GM18507 (cell line): ENCODE results near the gene ADORA1.

Source experiments
- DNase-seq: peaks from one replicate; pipeline ENCODE4 v3.0.0; 2011; ENCODE audit warnings: low read depth; ENCODE audit not compliant: insufficient read length; ENCODE audit errors: extremely low spot score
- FAIRE-seq: peaks from 2 replicates; lab custom pipeline; 2011; peaks lifted over from hg19 to GRCh38; lab: Jason Lieb, UNC

ADORA1 gene

DNA sequence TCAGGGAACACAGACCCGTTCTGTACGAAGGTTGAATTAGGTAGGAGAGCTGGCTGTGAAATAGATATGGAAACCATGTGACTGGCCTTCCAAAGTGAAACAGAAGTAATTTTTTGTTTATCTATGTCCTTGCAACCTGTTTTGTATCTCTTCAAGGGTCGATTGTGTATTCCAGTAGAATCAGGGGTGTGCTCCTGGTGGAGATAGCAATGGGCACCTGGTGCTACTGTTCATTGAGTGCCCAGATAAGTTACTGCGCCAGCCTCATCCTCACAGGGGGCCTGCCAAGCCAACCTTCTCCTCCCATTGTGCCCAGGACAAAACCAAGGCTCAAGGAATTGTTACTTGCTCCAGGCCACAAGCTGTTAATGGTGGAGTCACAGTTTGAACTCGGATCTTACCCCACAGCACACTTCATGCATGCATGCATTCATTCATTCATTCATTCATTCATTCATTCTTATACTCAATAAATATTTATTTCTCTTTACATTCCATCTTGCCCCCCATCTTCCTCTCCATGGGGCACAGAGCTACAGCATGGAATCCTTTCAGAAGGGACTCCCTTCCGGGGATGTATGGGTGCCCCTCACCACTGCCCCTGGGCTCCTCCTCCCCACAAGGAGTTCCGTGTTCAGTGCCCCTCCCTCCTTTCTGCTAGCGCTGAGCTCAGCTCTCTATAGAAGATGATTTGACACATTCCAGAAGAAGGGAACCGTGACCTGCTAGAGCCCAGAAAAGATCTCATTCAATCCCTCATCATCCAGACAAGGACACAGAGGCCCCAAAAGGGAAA is 24.0 kb downstream of the ADORA1 start:
- FAIRE-seq (no peak), DNase-seq (no peak)

DNA sequence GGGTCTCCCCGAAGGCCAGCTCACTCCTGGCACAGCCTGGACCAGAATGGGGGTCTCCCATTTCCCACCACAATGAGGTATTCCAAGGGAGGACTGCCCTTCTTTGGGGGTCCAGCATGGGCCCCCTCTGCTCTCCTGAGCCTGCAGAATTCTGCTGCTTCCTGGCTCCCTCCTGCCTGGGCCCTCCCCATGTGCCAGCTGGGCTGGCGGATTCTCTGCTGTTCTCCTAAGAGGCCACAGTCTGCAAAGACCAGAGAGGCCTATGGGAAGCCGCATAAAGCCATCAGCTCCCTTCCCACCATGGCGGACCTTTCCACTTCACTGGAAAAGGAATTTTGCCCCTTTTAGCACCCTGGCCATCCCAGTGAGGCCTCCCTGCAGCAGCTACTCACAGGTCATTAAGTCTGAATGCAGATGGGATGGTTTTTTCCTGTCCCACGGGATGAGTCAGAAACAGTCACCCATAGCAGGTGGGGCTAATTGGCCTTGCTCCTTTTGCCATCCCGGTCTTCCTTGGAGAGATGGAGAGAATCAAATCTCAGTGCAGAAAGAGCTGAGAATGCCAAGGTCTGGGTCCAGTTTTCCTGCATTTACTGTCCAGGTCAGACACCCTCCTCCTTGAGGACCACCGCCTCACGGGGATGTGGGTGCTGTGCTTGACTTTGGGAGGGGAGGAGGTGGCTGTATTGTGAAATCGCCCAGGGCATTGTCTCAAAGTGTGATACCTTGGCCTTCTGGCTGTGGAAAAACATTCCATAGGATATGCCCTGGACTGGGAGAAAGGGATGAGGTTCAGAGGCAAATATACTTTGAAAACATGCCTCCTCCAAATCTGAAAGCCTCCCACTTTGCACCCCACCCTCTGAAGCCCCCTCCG is 24.9 kb downstream of the ADORA1 start:
- DNase-seq (no peak), FAIRE-seq (no peak)

DNA sequence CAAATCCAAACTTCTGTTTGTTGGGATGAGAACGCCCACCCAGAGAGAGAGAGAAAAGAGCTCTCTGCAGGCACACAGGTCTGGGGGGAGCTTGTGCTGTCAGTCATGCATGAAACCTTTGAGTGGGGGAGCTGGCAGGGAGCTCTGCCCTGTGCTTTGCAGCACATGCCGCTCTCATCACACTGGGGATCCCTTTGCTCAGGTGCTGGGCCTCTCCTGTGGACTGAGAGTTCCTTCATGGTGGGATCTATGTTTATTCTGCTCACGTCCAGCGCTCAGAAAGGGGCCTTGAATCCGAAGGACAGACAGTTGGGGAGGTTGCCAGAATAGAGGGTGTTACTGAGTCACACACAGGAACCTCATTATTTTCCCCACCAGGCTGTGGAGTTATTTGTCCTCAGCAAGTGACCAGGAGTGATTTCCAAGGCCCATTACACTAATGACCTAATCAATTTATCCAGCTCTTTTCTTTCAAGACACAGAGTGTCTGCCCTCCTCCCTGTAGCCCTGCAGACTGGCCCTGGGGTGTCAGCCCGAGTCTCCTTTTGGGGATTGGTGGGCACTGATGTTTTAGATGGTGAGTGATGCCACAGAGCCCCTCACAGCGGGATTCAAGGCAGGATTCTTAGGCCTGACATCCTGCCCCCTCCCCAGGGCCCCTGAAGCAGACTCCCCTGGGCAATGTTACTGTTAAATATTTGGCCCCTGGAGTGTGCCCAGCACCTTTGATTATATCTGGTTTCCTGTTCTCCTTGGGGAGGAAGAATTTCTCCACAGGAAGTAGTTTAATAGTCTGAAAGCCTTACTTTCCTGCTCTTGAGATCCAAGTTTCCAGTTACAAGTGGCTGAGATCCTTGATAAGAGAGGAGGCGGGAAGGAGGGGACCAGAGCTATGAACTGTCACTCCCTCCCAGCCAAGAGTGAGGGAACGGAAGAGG is 25.8 kb downstream of the ADORA1 start:
- FAIRE-seq = no peak
- DNase-seq = no peak

DNA sequence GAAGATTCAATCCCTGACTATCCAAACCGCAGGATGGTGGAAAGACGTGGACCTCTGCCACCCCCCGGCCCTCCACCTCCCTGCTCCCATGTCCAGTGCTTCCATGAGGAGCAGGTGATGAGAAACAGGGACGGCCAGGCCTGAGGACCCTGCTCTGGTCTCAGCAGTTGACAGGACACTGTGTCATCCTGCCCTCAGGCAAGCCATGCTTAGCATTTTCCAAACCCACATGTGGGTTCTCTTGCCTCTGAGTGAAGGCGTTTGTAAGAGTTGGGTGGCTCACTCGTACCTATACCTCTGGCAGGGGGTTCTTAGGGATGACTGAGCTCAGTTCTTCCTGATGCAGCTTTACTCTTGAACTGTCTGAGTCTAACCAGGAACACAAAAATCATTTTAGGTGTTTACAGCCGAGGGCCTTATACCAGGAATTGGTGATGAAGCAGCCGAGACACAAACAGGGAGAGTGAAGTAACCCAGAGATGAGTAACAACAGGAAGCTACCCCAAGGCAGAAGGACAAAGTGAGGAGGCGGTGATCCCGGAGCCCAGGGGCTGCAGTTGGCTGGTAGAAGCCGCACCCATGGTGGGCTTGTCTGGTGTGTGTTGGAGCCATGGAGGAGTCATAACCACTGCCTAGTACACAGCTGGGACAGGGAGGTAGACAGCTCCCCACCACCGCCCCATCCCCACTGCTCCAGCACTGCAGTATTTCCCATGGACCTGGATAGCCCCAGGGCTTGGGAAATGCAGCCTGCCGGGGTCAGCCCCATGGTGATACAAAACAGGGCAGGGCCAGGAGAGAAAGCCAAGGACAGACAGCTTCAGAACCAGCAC is 26.7 kb downstream of the ADORA1 start:
- DNase-seq = no peak

DNA sequence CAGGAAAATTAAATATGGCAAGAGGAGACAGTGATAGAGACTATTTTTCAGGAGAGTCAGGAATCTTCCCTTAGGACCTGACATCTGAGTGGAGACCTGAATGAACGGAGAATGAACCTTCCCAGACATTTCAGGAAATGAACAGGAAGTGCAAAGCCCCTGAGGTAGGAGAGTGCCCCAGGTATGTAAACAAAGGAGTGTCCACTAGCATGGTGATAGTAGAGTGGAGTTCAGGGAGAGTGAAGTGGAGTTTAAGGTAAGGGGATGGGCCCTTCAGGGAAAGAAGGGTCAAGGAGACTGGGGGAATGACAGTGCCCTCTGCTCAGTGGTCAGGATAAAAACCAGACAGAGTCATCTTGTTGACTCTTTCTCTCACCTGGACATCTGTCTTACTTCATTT is 28.8 kb downstream of the ADORA1 start:
- no peak for FAIRE-seq
- no peak for DNase-seq

More for the DNA sequence above, 26.7 kb downstream of the ADORA1 start:
- no peak for FAIRE-seq

DNA sequence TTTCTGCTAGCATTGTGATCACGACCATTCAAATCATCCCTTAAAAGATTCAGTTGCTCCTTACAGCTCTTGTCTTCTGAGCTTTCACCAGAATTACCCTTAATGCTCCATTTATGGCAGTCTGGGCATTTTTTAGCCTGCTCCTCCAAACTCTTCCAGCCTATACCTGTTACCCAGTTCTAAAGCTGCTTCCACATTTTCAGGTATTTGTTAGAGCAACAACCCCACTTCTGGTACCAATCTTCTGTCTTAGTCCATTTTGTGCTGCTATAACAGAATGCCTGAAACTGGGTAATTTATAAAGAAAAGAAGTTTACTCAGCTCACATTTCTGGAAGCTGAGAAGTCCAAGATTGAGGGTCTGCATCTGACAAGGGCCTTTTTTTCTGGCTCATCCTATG is 30.9 kb downstream of the ADORA1 start:
- FAIRE-seq = no peak
- DNase-seq = no peak

DNA sequence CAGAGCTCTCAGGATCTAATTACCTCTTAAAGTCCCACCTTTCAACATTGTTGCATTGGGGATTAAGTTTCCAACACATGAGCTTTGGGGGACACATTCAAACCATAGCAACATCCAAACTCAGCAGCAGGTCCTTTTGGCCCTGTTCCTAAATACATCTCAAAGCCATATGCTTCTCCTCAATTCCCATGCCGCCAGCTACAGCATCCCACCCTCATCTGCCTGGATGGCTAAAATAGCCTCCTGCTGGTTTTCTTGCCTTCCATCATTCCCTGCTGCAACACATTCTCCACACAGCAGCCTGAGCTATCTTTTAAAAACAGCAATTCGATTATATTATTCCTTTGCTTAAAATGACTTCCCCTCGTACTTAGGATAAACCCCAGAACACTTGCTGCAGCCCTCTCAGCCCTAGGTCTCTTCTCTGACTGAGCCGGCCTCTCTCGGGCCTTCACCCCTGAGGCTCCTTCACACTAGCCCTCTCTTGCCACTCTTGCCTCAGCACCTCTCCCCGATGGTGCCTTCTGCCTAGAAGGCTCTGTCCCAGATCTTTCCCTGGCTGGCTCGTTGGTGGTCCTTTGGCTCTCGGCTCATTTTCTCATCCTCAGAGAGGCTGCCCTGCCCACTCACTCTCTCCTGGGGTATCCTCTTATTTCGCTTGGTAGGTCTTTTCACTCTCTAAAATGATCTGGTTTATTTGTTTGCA is 31.6 kb downstream of the ADORA1 start:
- no peak for DNase-seq
- FAIRE-seq = no peak

DNA sequence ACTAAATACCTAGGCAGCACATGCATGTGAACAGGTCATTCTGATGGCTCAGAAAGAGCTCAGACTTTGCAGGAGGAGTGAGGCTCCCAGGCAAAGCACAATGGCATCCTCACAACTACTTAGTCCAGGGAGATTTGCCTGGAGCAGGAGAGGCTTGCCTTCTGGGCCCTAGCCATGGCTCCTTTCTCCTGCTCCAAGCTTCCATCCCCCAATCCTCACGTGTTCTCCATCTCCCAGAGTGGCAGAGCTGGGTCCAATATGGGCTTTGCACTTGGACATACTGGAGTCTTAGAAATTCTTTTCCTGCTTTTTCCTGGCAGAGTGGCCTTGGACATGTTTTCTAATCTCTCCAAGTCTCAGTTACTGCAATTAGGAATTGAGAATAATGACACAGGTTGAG is 32.3 kb downstream of the ADORA1 start:
- DNase-seq = no peak
- FAIRE-seq = no peak

DNA sequence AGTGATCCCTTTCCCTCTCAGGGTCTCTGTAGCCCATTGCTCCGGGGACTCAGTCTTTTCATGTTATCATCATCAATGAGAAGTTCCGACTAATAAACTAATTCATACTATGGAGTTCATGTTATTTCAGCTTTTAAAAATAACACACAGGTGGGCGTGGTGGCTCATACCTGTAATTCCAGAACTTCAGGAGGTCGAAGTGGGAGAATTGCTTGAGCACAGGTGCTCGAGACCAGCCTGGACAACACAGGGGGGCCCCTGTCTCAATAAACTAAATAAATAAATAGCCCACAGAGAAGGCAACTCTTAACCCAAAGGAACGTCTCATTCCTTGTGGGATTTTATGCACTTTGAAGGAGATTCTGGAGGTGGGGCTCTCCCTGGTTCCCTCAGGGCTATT is 33.6 kb downstream of the ADORA1 start:
- no peak for DNase-seq
- no peak for FAIRE-seq

DNA sequence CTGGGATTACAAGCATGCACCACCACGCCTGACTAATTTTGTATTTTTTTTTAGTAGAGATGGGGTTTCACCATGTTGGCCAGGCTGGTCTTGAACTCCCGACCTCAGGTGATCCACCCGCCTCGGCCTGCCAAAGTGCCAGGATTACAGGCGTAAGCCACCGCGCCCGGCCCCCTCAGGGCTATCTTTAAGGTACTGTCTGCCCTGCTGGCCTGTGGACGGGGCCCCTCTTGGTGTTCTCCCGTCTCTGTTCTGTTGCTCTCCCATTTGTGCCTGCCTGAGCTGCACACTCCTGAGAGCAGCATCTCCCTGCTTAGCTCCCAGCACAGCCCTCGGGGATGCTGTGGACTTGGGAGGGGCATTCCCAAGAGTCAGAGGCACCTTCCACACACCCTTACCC is 34.2 kb downstream of the ADORA1 start:
- FAIRE-seq (no peak), DNase-seq (no peak)

DNA sequence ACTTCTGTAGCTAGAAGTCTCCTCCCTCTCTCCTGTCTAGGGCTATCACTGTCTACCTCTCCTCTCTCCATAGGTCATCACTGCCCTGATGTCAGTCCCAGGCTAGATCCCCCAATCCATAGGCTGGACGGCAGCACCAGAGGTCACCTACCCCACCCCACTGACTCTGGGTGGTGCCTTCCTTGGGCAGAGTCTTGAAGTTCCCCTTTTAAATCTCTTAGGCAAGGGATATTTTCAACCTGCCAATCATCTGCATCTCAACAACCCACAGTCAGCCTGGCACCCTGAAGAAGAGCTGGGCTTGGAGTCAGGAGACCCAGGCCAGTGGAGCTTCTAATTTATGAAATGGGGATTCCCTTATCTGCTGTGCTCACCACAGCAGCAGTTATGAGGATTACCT is 34.9 kb downstream of the ADORA1 start:
- no peak for FAIRE-seq
- DNase-seq = no peak

DNA sequence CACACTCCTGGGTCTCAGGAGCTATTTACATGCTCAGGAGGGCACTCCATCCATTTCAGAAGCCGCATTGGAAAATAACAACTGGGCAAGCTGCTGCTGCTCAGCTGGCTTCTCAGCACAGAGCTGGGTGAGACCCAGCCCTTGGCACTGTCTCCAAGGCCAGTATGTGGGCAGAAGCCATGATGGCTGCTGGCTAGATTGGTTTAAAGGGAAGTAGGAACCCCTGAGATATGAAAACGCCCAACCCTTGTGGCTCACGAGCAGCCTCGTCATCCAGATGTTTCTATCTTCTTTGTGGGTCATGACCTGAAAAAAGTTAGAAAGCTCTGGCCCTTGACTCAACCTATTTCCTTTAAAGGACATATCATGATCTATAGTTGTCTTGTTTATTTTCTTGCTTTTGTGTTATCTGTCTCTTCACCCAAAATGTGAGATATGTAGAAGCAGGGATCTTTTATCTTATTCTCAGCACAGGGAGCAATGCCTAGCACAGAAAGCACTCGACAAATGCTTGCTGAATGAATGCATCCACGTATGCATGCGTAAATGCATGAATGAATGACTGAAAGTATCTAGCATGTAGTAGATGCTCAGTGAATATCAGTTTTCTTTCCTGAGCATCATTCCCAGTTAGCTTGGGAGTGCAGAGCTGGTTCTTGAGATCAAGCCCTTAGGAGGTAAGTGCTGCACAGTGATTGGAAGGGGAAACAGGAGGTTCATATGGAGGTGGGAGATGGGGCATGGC is 36.5 kb downstream of the ADORA1 start:
- FAIRE-seq = no peak
- no peak for DNase-seq

DNA sequence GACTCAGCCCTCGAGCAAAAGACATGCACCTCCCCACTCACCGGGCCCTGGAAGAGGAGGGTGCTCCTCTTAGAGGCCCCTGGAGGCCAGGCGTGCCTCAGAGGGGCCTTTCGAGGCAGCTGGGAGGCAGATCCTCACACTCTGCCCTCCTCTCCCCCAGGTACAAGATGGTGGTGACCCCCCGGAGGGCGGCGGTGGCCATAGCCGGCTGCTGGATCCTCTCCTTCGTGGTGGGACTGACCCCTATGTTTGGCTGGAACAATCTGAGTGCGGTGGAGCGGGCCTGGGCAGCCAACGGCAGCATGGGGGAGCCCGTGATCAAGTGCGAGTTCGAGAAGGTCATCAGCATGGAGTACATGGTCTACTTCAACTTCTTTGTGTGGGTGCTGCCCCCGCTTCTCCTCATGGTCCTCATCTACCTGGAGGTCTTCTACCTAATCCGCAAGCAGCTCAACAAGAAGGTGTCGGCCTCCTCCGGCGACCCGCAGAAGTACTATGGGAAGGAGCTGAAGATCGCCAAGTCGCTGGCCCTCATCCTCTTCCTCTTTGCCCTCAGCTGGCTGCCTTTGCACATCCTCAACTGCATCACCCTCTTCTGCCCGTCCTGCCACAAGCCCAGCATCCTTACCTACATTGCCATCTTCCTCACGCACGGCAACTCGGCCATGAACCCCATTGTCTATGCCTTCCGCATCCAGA is 37.7 kb downstream of the ADORA1 start:
- FAIRE-seq (no peak), DNase-seq (no peak)

DNA sequence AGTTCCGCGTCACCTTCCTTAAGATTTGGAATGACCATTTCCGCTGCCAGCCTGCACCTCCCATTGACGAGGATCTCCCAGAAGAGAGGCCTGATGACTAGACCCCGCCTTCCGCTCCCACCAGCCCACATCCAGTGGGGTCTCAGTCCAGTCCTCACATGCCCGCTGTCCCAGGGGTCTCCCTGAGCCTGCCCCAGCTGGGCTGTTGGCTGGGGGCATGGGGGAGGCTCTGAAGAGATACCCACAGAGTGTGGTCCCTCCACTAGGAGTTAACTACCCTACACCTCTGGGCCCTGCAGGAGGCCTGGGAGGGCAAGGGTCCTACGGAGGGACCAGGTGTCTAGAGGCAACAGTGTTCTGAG is 38.3 kb downstream of the ADORA1 start:
- DNase-seq (no peak), FAIRE-seq (no peak)

DNA sequence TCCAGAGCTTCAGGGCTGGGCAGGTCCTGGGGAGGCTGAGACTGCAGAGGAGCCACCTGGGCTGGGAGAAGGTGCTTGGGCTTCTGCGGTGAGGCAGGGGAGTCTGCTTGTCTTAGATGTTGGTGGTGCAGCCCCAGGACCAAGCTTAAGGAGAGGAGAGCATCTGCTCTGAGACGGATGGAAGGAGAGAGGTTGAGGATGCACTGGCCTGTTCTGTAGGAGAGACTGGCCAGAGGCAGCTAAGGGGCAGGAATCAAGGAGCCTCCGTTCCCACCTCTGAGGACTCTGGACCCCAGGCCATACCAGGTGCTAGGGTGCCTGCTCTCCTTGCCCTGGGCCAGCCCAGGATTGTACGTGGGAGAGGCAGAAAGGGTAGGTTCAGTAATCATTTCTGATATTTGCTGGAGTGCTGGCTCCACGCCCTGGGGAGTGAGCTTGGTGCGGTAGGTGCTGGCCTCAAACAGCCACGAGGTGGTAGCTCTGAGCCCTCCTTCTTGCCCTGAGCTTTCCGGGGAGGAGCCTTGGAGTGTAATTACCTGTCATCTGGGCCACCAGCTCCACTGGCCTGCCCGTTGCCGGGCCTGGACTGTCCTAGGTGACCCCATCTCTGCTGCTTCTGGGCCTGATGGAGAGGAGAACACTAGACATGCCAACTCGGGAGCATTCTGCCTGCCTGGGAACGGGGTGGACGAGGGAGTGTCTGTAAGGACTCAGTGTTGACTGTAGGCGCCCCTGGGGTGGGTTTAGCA is 38.8 kb downstream of the ADORA1 start:
- DNase-seq (no peak), FAIRE-seq (peak; percentile 31)

DNA sequence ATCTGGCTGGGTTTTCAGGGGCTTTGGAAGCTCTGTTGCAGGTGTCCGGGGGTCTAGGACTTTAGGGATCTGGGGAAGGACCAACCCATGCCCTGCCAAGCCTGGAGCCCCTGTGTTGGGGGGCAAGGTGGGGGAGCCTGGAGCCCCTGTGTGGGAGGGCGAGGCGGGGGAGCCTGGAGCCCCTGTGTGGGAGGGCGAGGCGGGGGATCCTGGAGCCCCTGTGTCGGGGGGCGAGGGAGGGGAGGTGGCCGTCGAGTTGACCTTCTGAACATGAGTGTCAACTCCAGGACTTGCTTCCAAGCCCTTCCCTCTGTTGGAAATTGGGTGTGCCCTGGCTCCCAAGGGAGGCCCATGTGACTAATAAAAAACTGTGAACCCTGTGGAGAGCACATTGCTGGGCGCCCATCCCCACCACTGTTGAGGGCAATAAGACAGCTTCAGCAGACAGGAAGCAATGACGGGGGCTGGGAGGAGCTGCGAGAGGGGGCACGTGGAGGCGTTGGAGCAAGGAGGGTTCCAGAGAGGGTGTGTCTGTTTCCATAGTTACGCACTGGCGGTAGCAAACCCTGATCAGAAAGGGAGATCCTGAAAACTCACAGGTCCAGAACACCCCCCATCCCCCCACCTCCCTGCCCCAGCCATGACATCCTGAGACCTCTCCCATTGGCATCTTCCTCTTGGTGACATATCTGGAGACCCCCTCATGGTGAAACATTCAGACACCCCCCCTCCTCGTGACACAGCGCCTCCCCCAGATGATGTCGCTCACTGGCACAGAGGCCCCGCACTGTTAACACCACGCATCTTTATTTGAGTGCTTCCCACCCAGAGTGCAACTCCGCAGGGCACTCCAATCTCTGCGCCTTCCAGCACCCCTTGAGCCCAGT is 39.7 kb downstream of the ADORA1 start:
- no peak for FAIRE-seq
- no peak for DNase-seq
